PC-9 (cell line): ENCODE data around the gene SNRPB2. TPM values are rescaled to one million over a fixed set of nuclear protein-coding genes. Genes with fewer than 3 reads are reported as not detected.

ENCODE experiments used
- BruUV-seq: library from RNA; stranded (reverse); fragments of 400-500 nt; replicated peaks from 2 replicates; lab custom pipeline; 2021; lab: Mats Ljungman, UMichigan
- CTCF ChIA-PET: fragments of 300-600 bp; sonication (Branson Sonifier 250); formaldehyde crosslinking; loops from one replicate; lab custom pipeline; 2022; ENCODE audit warnings: antibody characterized with exemption; lab: Charles Lee
- POLR2A ChIA-PET: fragments of 300-600 bp; sonication (Branson Sonifier 250); formaldehyde crosslinking; loops from one replicate; lab custom pipeline; 2022; ENCODE audit warnings: antibody characterized with exemption; ENCODE audit not compliant: unreplicated experiment; lab: Charles Lee
- DNase-seq, 2 experiments: peaks; one replicate each; pipeline versions ENCODE4 v3.0.0 to v3.0.0-alpha.2; 2015 to 2022; ENCODE audit warnings: mixed read lengths in 1 of 2
- H2AFZ ChIP-seq: fragments of 200-600 bp; sonication (generic); 2 replicates; pipeline ENCODE4 v1.8.1; 2017; ENCODE audit warnings: antibody characterized with exemption
- H3F3A ChIP-seq: fragments of 200-600 bp; sonication (generic); 2 replicates; pipeline ENCODE4 v1.8.1; 2017; ENCODE audit warnings: antibody characterized with exemption, mild to moderate bottlenecking, low read depth; ENCODE audit not compliant: insufficient read depth
- H3K27ac ChIP-seq: fragments of 200-600 bp; sonication (generic); 2 replicates; pipeline ENCODE4 v1.6.1; 2016; ENCODE audit warnings: mixed run types
- H3K27me3 ChIP-seq: fragments of 200-600 bp; sonication (generic); 2 replicates; pipeline ENCODE4 v1.6.1; 2016; ENCODE audit warnings: low read depth, mixed run types; ENCODE audit not compliant: insufficient read depth
- H3K36me3 ChIP-seq: fragments of 200-600 bp; sonication (generic); 2 replicates; pipeline ENCODE4 v1.6.1; 2016; ENCODE audit warnings: low read depth, mixed run types
- H3K4me1 ChIP-seq: fragments of 200-600 bp; sonication (generic); replicated peaks from 2 replicates; pipeline ENCODE4 v1.6.1; 2016; ENCODE audit warnings: mixed run types; ENCODE audit not compliant: insufficient read depth
- H3K4me2 ChIP-seq: fragments of 200-600 bp; sonication (generic); 2 replicates; pipeline ENCODE4 v1.6.1; 2017; ENCODE audit warnings: mixed run types
- H3K4me3 ChIP-seq: fragments of 200-600 bp; sonication (generic); 2 replicates; pipeline ENCODE4 v1.6.1; 2016; ENCODE audit warnings: mixed run types
- H3K79me2 ChIP-seq: fragments of 200-600 bp; sonication (generic); 2 replicates; pipeline ENCODE4 v1.6.1; 2017; ENCODE audit warnings: low read depth, mixed run types
- H3K9me2 ChIP-seq: fragments of 200-600 bp; sonication (generic); 2 replicates; pipeline ENCODE4 v1.8.1; 2017; ENCODE audit warnings: mild to moderate bottlenecking; ENCODE audit not compliant: insufficient read depth
- H3K9me3 ChIP-seq: fragments of 200-600 bp; sonication (generic); 2 replicates; pipeline ENCODE4 v1.8.1; 2016; ENCODE audit warnings: low read depth; ENCODE audit not compliant: insufficient read depth
- H4K20me1 ChIP-seq: fragments of 200-600 bp; sonication (generic); 2 replicates; pipeline ENCODE4 v1.8.1; 2017; ENCODE audit not compliant: insufficient read depth
- EZH2 ChIP-seq: fragments of 200-600 bp; sonication (generic); IDR thresholded peaks from 2 replicates; pipeline ENCODE4 v1.8.0; 2017; ENCODE audit warnings: antibody characterized with exemption, low read depth
- intact Hi-C: fragments of 100-400 bp; cut with micrococcal nuclease; formaldehyde crosslinking; loops from one replicate; pipeline ENCODE4 v1.10.0; 2022; ENCODE audit not compliant: unreplicated experiment
- total RNA-seq: library from RNA; stranded (reverse); gene quantifications from 2 replicates; pipeline ENCODE4 v1.2.3, GENCODE V29; 2021
- TF ChIP-seq, protein P1 (sequence below): fragments of 200-600 bp; sonication (generic); conservative IDR thresholded peaks from 2 replicates; pipeline ENCODE4 v1.6.1; 2017; ENCODE audit warnings: mixed run types, antibody characterized with exemption, mild to moderate bottlenecking, moderate library complexity

SNRPB2 gene
- total RNA-seq, 1 experiment from 2014 or later, result 57.9 TPM

DNA sequence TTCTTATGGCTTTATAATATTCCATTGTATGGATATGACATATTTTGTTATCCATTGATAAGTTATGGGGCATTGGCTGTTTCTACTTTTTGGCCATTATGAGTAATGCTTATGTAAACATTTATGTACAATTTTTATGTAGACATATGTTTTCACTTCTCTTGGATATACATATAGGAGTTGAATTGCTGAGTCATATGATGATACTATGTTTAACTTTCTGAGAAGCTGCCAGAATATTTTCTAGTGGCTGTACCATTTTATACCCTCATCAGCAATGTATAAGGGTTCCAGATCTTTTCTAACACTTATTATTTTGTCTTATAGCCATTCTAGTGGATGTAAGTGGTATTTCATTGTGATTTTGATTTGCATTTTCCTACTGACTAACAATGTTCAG is 41.4 kb downstream of the SNRPB2 start:
- ChIA-PET POLR2A (no interaction called here), CTCF (no interaction called here)
- Histone ChIP-seq H3K4me1 (no peaks in the 10 kb centered on the region), H3K9me3 (no peaks in the 10 kb centered on the region), H3K9me2 (no peaks in the 10 kb centered on the region), H3K36me3 (no peaks in the 10 kb centered on the region), H3K27me3 (peaks cover 15% of the 10 kb centered on the region; the same call in 1 of the 2 replicates), H3F3A (no peaks in the 10 kb centered on the region), H3K4me2 (no peak overlapping the region), H3K27ac (no peak overlapping the region), H2AFZ (no peak overlapping the region), H3K4me3 (no peak overlapping the region), H4K20me1 (no peaks in the 10 kb centered on the region), H3K79me2 (no peaks in the 10 kb centered on the region)
- no peak for DNase-seq
- TF ChIP-seq EZH2, result no peak
- TF ChIP-seq, protein P1, sequence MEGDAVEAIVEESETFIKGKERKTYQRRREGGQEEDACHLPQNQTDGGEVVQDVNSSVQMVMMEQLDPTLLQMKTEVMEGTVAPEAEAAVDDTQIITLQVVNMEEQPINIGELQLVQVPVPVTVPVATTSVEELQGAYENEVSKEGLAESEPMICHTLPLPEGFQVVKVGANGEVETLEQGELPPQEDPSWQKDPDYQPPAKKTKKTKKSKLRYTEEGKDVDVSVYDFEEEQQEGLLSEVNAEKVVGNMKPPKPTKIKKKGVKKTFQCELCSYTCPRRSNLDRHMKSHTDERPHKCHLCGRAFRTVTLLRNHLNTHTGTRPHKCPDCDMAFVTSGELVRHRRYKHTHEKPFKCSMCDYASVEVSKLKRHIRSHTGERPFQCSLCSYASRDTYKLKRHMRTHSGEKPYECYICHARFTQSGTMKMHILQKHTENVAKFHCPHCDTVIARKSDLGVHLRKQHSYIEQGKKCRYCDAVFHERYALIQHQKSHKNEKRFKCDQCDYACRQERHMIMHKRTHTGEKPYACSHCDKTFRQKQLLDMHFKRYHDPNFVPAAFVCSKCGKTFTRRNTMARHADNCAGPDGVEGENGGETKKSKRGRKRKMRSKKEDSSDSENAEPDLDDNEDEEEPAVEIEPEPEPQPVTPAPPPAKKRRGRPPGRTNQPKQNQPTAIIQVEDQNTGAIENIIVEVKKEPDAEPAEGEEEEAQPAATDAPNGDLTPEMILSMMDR, result no peak
- BruUV-seq, result no TSS peak
- intact Hi-C loops, result no loop called here

DNA sequence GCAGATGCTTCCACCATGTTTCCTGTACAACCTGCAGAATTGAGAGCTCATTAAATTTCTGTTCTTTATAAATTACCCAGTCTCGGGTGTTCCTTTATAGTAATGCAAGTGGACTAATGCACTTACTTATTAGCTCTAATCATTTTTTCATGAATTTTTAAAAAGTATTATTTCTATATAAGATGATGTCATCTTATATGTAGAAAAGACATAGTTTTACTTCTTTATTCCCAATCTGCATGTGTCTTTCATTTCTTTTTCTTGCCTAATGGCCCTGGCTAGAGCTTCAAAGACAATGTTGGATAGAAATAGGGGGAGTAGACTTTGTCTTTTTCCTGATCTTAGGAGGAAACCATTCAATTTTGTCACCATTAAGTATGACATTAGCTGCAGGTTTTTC is 46.1 kb downstream of the SNRPB2 start:
- no peaks in the 10 kb centered on the region for H3K9me2 ChIP-seq
- ChIA-PET POLR2A (no interaction called here), CTCF (no interaction called here)
- H3K27ac ChIP-seq, result no peak overlapping the region
- H3K9me3 ChIP-seq, result no peaks in the 10 kb centered on the region
- no peak for DNase-seq
- BruUV-seq, result no TSS peak
- no peaks in the 10 kb centered on the region for H4K20me1 ChIP-seq
- no peak for TF ChIP-seq EZH2
- TF ChIP-seq, protein P1, result no peak
- no peaks in the 10 kb centered on the region for H3K79me2 ChIP-seq
- H3K4me1 ChIP-seq, result no peaks in the 10 kb centered on the region
- peaks cover 4% of the 10 kb centered on the region; the same call in 1 of the 2 replicates for H3K27me3 ChIP-seq
- no peak overlapping the region for H3K4me2 ChIP-seq
- H3K36me3 ChIP-seq, result no peaks in the 10 kb centered on the region
- H2AFZ ChIP-seq, result no peak overlapping the region
- H3K4me3 ChIP-seq, result no peak overlapping the region
- H3F3A ChIP-seq, result no peaks in the 10 kb centered on the region
- intact Hi-C loops, result no loop called here

DNA sequence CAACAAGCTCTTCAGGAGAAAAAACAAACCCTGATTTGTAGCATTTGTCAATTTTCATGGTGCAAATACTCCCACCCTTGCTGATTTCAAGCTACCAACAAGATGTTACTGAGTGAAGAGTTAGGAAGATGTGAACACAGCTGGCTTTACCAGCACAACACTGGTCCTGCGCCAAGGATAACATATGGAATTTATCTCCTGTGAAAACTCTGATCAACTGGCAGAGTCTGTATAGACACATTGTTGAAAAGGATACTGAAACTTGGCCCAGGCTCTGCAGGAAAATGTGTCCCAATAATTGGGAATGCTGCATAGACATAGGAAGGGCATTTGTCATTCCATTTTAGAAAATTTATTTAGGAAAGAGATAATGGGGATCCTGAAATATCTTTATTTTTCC is 47.3 kb downstream of the SNRPB2 start:
- no peak overlapping the region for H3K4me2 ChIP-seq
- BruUV-seq, result no TSS peak
- no peaks in the 10 kb centered on the region for H3K4me1 ChIP-seq
- H3K36me3 ChIP-seq, result no peaks in the 10 kb centered on the region
- intact Hi-C loops, result no loop called here
- no peak overlapping the region for H3K27ac ChIP-seq
- no peak for DNase-seq
- H2AFZ ChIP-seq, result no peak overlapping the region
- ChIA-PET CTCF (no interaction called here), POLR2A (no interaction called here)
- H3K9me2 ChIP-seq, result no peaks in the 10 kb centered on the region
- no peaks in the 10 kb centered on the region for H4K20me1 ChIP-seq
- TF ChIP-seq, protein P1, result no peak
- no peak for TF ChIP-seq EZH2
- H3K79me2 ChIP-seq, result no peaks in the 10 kb centered on the region
- H3F3A ChIP-seq, result no peaks in the 10 kb centered on the region
- H3K9me3 ChIP-seq, result no peaks in the 10 kb centered on the region
- H3K4me3 ChIP-seq, result no peak overlapping the region
- H3K27me3 ChIP-seq, result peaks cover 5% of the 10 kb centered on the region
